Midbrain (tissue), 1 donor: ENCODE measurements around the gene GNAQ.

Experiments
- DNase-seq: peaks from one replicate; lab custom pipeline; 2025; lab: John Stamatoyannopoulos, UW

GNAQ gene

DNA sequence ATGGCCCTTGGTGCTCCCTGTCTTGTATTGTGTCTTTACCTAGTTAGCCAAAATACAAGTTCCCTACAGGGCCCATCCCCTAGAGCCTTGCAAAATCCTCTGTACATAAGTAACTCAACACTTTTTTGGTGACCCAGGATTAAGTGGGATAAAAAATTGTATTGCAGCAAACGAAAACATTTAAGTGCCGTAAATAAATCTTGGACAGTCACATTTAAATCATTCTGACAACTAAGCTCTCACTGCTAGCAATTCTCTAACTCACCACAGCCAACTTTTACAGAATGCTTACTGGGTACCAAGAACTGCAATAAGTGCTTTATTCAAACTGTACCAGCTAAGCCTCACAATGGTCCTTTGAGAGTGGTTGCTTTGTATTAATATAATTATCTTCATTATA is 56.6 kb downstream of the GNAQ start:
- peak; percentile 31 for DNase-seq

DNA sequence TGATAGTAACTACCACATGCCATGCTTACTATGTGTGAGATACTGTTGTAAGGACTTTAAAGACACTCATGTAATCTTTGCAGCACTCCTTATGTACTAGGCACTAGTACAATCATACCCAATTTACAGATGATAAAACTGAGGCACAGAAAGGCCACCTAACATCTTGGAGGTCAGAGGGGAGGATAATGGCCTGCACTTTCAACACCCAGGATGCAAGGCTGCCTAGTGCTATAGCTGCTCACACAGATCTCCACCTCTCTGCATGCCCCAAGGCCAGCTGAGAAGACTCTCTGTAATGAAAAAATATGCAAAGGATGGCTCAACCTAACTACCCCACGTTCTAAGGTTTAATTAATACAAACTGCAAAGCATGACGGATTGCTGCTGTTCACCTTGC is 57.2 kb downstream of the GNAQ start:
- no peak for DNase-seq

DNA sequence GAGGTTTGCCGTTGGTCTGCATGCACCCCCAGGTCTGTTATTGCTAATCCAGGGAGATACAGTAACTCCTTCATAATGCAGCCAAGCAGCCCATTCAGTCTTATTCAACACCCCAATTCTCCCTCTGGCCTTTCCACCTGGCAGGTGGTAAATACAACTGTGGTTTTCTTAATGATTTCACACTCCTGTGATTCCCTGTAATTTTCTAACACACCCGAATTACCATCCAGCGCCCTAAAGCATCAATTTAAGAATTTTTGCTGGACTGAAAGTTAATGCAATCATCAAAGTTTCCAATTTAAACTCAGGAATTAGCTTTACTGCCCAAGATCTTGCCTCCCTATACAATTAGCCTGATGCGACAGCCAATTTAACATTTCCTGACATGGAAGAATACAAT is 62.5 kb downstream of the GNAQ start:
- DNase-seq: no peak

DNA sequence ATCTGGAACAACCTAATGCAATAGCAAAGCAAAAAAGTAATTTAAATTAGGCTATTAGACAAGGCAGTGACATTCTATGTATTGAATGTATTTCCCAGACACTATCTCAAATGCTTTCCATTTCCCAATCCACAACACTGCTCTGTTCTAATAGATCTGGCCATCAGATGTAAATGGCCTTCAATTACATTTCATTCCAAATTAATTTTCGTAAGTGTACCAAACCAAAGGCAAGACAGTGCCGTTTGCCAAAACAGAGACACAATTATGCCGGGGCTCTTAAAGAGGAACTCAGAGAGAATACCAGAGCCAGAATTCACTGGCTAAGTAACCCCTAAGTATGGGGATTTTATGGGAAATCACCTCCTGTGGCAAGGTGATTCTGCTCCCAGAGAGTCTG is 63.1 kb downstream of the GNAQ start:
- no peak for DNase-seq

DNA sequence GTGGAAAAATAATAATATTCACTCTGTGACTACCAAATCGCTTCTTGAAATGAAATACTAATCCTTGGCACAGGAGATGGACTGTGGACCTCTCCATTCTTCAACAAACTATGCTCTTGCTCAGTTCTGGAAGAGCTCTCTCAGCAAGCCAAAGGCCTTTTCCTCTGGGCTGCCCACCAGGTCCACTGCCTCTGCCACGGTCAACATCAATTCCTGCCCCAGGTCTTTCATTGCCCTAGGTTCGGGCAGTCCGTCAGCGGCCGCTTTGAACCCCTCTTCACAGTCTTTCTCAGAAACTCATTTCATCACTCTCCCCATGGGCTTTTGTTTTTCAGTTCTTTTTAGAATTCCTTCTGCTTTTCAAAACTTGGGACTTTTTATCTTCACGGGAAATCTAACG is 64.9 kb downstream of the GNAQ start:
- no peak for DNase-seq

DNA sequence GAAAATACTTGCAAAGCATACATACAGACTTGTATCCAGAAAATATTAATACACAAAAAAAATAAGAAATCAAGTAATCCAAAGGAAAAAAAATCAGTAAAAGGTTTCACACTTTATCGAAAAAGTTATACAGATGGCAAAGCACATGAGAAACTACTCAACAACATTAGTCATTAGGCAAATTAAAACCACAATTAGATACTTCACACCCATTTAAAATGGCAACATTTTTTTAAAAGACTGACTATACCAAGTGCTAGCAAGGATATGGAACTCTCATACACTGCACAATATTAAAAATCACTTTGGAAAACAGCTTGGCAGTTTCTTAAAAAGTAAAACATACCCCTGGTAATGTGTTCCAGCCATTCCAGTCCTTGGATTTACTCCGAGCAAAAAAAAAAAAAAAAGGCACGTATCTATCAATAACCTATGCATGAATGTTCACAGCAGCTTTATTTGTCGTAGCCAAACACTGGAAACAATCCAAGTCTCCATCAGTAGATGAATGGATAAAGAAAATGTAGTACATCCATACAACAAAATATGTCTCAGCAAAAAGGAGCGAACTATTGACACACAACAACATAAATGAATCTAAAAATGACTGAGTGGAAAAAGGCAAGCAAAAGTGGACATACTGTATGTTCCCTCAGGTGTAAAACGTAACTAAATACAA is 66.0 kb downstream of the GNAQ start:
- no peak for DNase-seq

DNA sequence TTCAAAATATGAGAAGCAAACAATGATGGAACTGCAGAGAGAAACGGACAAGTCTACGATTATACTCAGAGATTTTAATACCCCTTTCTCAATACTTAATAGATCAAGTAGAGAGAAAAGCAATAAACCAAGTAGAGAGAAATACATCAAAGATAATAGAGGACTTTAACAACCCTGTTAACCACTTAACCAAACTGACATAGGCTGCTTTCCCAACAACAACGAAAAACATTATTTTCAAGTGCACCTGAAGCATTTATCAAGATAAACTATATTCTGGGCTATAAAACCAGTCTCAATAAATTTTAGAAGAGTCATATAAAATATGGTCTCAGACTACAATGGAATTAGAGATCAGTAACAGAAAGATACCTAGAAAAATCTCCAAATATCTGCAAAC is 67.4 kb downstream of the GNAQ start:
- DNase-seq: no peak

DNA sequence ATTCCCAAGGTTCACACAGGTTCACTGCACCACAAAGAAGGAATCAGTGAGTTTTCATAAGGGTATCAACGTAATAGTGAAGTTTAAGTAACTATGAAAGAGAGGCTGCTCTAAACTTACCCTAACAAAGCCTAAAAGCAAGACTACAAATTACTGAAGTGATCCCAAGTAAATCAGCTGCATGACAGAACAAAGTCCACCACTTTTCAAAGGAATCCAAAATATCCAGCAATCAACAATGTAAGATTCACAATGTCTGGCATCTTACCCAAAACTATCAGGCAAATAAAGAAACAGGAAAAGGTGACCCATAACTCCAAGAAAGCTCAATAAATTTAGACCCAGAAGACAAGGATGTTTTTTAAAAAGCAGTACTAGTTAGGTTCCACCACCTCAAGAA is 70.1 kb downstream of the GNAQ start:
- no peak for DNase-seq

DNA sequence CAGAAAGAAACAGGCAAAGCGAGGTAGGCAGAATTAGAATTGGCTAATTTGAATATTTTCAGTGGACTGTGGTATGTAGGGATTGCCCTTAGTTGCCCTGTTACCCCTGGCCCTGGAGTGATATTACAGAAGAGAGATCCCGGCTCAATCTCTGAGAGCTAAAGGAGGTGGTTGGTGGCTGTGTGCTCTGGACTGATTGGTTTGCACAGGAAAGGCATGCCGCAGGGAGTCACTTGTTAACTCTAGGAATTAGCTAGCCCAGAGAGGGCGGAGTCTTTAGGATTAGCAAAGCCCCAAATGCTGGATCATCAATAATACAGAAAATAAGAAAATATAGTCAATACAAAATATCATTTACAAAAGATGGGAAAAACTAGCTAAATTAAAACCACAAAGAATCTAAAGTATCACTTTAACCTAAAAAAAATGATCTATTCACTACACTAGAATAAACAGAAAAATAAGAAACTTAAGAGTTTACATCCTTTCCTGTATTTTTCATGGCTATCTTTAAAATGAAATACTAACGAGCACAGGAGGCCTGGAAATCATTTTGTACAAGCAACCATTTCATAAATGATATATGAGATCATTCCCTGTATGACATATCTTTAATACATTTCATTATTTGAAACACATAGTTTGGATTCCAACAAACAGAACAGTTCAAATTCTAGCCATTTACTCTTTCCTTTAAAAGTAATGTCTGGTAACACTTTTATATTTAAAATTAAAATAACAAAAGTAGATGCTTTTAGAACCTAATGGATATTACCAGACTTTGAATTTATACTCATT is 71.1 kb downstream of the GNAQ start:
- no peak for DNase-seq

DNA sequence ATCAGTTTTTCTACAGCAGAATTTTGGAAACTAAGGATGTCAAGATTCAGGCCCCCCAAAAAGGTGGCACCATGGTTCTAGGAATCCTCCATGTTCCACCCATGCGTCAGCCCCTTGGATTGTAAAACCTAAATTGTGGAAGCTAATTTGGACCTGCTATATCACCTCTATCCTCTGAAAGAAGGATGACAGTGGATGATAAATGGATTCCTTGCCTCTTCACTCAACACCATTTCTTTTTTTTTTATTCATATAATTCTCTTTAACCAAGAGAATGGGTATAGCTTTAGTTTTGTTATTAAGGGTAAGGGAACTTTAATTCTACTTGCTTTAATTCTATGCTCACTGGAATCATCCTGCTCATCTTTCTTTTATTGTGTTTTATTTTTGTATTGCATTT is 71.8 kb downstream of the GNAQ start:
- DNase-seq: no peak

DNA sequence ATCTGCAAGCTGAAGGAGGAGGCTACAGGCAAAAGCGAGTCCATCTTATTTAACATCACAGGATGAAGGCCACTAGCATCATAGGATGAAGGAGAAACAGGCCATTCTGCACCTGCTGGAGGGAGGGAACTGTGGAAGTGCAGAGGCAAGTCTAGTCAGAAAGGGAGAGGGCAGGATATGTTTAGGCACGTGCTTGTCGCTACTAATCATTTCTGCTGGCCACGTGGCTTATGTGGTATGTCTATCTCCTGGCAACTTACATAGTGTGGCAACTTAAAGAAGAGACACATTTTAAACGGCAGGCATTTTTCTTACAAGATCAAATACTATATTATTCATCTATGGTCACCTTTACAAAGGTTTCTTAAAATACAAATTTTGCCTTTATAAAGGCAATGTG is 74.0 kb downstream of the GNAQ start:
- no peak for DNase-seq

DNA sequence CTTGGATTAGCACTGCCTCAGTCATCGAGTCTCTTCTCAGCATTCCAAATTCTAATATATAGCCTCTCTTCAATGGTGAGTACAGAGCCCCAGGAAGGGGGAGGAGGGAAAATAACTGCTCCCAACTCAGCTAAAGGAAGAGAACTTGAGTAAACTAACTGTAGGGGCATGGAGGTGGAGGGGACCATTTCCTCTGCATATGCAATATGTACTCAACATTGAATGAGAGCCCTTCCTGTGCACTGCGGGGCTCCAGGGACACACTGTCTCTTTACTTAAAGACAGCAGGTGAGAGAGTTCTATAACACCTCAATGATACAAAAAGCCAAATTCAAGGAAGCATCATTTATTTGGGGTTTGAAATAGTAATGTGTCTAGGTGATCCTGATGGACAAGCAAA is 75.1 kb downstream of the GNAQ start:
- DNase-seq: no peak

DNA sequence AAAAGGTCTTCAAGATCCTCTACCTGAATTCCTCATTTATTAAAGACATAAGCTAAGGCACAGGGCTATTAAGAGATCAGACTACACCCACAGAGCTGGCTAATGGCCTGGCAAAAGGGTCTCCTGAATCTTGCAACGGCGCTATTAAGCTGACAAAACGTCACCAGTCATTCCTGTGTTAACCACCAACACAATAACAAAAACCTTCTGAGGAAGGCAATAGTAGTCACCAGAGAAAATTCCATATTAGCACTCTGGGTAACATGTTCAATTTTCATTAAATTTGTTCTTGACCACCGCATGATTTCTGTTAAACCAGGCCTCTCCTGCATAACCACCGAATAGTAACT is 77.0 kb downstream of the GNAQ start:
- no peak for DNase-seq

DNA sequence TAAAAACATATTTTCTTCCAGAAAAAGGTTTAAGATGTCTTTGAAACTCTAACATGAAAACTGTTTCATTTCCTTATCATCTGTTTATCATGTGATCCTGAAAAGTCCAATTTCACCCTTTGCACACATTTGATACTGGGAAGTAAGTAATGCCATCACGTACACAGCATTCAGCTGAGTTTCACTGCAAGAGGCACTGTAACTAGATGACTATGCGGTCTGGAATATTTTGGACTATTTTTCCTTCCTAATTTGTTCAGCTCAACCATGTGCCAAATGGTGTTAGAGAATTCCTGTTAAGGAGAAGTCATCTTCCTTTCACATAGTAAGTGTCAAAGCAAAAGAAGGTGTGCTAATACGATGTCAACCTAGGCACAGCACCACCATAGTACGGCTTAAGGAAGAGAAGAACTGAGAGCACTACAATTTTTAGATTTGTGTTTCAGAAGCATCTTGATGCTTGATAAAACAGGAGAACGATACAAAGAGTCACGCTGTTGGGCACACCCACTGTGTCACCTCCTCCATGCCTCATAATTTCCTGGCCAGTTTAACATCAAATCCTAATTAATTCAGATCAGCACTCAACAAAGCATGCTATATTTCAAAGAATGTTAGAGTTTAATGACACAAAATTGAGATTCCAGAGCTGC is 77.5 kb downstream of the GNAQ start:
- DNase-seq: no peak

DNA sequence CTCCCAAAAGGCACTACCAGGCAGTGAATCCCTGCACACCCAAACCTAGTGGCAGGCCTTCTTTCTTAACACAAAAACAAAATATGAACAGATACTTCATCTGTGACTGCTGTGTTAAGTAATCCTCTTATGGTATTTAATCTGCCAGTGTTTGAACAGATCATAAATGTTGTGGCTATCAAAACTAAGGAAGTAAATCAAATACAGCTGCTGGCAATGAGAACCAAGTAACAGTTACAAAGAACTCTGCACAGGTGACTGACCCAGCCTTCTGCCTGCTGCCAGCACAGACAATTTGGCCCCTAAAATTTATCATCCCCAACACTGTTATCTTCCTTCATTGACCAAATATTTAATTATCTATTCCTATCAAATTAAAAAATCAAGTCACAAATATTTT is 78.0 kb downstream of the GNAQ start:
- DNase-seq: no peak

DNA sequence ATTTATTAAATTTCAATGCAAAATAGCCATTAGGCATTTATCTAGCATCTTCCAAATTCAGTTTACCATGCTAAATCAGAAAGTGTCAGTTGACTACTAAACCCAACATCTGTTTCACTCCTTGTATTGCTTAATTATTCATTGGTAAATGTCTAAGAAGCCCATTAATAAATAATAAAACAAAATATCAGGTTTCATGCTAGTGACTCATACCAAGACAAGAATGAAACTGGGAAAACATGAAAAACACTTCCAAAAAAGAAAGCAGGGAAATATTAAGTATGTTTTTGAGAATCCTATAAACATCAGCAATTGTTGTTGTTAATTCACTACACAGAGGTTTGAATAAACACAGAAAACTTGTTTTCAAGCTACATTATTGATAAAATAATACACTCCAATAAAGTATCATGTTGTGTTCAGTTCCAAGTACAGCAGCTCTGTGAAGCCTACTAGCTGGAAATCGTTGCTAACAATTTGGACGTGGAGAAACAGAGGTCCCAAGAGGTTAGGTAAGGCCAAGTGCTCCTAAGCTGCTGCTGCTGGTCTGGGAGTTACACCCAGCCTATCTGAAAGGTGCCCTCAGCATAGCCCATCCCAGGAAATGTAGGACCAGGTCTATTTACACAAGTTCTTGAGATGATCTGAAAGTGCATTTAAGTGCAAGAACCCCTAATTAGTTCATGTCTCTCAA is 78.8 kb downstream of the GNAQ start:
- DNase-seq: no peak

DNA sequence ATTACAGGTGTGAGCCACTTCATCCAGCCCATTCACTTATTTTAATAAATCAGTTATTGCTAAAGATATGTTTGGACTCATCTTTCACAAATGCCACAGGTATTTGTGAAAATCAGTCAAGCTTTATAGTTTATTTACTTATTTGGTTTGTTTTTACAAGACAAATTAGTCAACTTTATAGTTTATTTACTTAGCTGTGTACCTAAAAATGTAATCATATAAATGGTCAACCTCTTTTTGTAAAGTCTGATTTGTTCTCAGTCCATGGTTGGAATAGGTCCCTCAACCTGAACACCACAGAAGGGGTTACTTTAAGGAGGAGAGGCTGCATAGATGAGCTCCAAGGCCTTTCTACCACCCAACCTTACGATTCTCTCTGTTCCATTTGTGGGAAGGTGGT is 80.2 kb downstream of the GNAQ start:
- no peak for DNase-seq

DNA sequence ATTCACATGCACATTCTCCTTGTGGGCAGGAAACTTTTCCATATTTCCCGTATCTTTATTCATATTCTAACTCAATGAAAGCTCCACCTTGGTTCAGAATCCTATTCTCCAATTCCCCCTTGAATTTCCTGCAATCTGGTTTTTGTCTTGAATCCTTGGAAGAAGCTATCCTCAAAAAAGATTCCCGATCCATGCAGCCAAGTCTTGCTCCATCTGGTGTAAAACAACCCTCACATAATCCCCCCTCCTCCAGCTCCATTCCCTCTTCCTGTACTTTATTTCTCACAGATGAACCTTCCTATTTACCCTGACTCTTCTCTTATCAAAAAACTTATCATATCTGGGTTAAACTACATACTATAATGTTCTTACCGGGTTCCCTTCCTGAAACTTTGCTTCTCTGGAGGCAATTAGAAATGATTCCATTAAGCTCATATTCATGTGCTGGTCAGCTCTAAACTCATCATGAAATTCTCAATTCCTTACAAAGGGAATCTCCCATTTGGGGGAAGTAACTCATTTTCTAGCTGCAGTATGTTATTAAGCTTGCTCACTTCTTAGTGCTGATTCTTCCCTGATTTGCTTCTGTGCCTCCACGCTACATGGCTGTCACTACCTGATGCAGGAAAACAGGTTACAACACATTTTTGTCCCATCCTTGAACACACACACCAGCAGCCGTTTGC is 81.7 kb downstream of the GNAQ start:
- DNase-seq: no peak

DNA sequence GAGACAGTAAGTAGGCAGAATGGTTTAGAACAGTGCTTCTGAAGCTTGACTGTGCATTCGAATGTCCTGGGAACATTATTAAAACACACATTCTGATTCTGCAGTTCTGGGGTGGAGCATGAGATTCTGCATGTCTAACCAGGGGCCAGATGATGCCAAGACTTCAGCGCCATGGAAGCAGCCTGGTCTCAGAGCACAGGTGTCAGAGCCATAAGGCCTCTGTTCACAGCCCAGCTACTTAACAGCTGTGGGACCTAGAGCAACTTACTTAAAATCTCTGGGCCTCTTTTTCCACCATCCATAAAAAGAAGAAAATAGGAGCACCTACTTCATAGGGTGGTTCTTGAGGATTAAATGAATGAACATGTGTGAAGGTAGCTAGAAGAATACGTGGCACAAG is 84.0 kb downstream of the GNAQ start:
- no peak for DNase-seq

DNA sequence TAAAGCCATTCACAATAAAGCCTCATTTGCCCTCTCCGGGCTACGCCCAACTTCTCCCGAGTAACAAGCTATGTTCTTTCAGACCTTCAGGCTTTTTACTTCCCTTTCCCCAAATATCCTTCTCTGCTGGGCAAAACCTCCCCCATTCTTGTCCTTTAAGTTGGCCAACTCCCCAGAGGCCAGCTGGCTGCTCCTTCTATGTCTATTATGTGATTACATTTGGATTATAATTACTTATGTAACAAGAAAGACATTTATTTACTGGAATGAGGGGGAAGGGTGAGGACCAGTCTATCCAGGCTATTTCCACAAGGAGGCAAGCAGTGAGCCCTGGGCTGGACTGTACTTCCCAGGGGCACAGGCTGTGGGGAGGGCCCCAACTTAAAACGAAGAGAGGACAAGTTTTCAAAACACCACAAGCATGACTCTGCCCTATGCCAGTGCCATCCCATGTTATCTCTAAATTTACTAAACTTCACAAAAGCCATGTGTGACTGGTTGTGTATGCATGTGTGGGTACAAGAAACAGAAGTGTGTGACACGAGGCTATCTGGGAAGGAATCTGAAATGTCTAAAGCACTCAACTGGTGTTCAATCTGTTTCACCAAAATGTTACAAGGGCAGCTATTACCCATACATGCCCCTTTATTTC is 84.5 kb downstream of the GNAQ start:
- DNase-seq: no peak

DNA sequence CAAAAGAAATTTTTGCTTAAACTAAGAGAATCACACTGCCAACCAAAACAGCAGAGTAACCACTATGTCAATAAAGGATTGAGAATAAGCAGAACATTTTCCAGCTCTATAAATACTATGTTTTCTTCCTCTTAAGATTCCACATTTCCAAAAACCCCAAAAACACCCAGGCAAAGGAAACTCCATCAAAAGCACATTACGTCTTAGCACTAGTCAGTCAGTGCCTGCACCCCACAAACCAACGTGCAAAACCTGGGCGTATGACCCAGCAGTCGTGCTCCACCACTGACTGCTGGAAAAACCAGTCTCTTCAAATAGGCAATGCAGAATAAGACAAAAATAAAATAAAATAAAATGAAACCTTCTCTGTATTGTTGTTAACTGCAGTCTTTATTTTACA is 85.3 kb downstream of the GNAQ start:
- DNase-seq: no peak

DNA sequence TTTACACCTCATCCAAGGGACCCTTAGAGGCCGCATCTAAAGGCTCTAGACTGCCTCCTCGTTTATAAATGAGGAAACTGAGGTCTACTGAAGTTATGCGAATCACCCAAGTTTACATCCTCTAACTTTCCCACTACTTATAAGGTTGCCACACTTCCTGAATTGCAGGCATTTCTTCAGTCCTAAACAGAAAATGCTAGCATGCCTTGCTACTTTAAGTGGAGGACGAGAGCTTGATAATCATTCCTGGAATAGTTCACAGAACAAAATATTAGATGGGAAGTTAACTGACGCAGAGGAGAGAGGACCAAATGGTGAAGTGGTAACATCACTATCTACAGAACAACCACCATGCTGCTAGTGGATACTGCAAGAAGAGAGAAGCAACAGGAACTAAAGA is 85.8 kb downstream of the GNAQ start:
- no peak for DNase-seq
